ENCODE measurements around the gene DTD1.

- TF ChIP-seq CTCF (IDR thresholded peaks at IDR 0.05): no peak
- no peak for TF ChIP-seq POLR2A (IDR thresholded peaks at IDR 0.05)
Observed at GRCh38 chr20:18815194-18815942, 227.5 kb downstream of the DTD1 start.

Measured in upper lobe of left lung (tissue), 4 donors.